Kidney tubule cell (primary cell): ENCODE measurements around the gene C1QTNF12.

ENCODE experiments used
- DNase-seq: peaks from one replicate; pipeline ENCODE4 v3.0.0-alpha.2; 2018; ENCODE audit warnings: low spot score

The C1QTNF12 gene

GRCh38 chr1:1228596-1229321 lies 17.8 kb downstream of the C1QTNF12 start:
- no peak for DNase-seq

DNA sequence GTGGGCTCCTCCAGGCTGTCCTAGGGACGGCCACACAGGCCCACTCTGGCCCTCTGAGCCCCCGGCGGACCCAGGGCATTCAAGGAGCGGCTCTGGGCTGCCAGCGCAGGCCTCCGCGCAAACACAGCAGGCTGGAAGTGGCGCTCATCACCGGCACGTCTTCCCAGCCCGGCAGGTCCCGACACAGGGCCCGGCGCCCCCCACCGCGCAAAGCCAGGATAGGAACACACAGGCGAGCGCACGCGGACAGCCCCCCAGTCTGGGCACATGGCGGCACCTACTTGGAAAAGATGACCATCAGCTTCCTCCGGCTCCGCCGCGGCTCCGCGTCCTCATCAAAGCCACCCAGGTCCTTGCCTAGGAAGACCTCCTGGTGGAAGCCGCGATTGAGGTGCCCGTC lies 18.3 kb downstream of the C1QTNF12 start:
- DNase-seq: no peak

DNA sequence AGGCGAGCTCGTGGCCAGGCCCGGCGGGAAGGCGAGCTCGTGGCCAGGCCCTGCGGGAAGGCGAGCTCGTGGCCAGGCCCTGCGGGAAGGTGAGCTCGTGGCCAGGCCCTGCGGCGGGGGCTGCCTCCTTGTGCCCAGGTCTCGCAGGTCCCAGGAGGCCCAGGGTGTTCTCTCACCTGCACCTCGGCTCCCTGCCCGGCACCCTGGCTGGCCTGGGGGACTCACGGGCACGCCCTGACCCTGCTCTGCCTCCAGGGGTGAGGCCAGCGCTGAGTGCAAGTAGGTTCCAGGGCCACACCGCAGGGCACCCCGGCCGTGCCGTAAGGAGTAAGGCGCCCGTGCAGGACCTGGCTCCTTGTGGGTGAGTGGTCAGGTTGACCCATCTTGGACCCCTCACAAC lies 19.1 kb downstream of the C1QTNF12 start:
- DNase-seq: no peak

- DNase-seq: no peak
Observed at GRCh38 chr1:1226566-1227362, 19.8 kb downstream of the C1QTNF12 start.

DNA sequence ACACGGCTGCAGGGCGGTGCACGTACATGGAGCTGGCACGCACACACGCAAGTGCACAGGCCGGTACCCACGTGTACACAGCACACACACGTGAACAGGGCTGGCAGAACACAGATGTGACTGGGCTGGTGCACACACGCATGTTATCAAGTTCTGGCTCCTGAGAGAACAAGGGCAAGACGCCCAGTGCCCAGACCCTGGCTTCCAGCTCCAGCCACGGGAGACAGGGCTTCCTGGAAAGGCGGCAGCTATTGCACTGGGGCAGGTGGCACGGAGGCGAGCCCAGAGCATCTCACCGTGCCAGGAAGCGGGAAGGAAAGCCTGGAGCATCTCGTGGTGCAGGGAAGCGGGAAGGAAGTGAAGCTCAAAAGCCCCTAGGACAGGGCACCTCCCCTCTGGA lies 20.6 kb downstream of the C1QTNF12 start:
- DNase-seq: no peak

GRCh38 chr1:1225238-1225845 lies 21.2 kb downstream of the C1QTNF12 start:
- no peak for DNase-seq

DNA sequence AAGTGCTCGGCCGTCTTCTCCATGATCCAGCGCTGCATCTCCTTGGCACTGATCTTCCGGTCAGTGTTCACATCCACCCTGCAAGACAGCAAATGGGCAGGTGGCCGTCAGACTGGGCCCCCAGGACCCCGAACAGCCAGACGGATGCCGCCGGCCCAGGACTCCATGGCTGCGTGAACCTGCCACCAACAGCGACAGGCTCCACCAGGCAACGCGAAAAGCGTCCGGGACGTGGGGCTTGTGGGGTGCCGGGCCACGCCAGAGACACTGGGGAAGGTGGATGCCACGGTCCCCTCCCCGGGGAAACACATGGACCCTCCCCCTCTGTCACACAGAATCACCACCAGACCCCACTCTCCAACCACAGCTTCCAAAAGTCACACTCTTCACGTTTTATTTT lies 22.6 kb downstream of the C1QTNF12 start:
- DNase-seq: no peak

- DNase-seq: no peak
Observed at GRCh38 chr1:1223321-1223720, 23.2 kb downstream of the C1QTNF12 start.

- DNase-seq: no peak
Observed at GRCh38 chr1:1222575-1223225, 23.8 kb downstream of the C1QTNF12 start.

DNA sequence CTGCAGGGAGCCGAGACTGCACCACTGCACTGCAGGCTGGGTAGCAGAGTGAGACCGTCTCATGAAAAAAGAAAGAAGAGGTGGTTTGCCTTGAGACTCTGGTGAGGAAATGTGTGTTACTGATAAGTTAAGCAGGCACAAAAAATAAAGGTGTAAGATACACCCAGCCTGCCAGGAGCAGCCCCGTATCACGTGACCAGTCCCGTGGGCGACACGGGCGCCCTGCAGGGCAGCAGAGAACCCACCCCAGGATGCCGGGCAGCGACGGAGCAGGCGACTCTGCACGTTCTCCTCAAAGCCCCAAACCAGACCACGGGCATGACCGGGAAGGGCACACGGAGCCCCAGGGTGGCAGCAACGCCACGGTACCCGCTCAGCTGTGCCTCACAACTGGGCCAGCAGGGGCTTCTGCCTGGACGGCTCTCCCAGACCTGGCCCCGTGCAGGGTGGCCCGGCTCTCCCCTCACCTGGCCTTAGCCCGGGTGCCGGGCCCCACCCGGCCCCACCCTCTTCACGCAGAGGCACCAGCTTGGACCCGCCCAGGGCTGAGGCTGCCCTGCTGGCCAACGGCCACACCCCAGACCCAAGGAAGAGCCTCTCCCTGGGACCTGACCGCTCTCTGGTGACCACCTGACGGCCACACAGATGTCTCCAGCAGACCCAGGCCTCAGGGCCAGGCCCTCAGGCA lies 24.5 kb downstream of the C1QTNF12 start:
- DNase-seq: no peak

DNA sequence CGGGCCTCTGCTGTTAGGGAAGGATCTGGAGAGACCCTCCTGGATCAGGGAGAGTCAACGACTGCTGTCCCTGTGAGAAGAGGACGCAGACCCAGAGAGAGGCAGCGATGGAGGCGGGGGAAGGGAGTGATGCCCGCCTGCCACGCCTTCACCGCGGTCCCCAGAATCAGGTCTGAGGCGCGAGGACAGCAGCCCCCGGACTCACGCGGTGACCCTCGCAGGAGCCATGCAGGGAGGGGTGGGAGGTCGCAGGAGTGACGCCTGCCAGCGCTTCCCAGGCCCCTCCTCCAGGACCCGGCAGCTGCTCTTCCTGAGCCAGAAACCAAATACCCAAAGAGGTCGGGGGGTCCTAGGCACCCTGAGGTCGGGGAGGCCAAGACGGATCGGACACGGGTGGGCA lies 26.3 kb downstream of the C1QTNF12 start:
- DNase-seq: no peak

- DNase-seq: no peak
Observed at GRCh38 chr1:1219341-1219740, 27.2 kb downstream of the C1QTNF12 start.

DNA sequence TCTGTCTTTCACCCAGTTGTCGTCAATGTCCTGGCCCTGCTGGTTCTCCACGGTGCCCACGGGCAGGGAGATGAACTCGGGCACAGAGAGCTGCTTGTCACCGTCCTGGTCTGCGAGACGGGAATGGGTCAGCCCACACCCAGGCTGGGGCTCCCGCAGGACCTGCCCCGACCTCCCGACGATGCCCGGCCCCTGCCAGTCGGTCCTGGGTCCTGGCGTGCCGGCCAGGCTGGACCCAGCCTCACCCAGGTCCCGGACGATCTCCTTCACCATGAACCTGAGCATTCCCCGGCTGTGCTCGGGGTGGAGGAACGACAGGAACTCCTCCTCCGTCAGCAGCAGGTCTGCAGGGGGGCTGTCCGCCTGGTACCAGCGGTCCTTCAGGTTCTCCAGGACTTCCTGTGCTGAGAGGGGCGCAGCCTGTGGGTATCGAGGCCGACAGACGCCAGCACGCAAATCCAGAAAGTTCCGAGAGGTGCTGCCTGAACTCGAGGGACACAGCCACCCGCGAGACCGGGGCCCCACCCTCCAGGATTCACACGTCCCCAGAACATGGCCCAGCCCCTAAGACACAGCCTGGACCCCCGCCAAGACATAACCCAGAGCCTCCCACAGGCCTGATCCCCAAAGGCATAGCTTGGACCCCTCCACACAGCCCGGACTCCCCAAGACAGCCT lies 27.9 kb downstream of the C1QTNF12 start:
- DNase-seq: no peak

DNA sequence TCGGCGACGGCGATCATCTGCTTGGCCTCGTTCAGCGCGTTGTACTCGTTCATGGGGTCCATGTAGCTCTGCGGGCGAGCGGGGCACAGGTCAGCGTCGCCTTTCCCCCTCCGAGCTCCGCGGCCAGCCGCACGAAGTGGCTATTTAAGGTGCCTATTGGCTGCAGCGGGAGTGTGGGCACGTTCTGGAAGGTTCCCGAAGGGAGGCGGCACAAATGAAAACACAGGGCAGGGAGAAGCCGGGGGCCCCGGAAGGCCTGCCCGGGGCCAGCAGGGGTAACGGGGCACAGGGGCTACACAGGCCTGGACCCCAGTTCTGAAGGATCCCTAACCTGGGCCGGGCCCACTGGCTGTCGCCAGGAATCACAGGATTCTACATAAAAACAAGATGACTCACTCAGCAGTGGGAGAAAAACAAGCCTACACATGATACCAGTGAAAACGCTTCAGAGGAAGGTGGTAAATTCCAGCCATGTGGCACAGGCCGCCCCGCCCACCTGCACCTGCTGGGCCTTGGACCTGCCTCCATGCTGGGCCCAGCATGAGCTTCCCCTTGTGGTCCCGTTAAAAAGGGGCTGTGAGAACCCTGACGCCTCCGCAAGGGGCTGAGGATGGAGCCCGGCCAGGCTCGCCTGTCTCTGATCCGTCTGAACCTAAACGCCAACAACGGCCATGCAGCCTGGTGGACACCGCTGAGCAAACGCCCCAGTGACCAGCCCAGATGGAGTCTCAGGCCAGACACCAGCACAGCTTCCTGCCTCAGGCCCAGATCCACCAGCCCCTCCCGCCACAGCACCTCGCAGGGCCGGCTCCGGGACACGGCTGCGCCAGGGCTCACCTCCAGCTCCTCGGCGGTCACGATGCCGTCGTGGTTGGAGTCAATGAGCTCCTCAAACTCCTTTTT lies 28.6 kb downstream of the C1QTNF12 start:
- peak; percentile 47 for DNase-seq

DNA sequence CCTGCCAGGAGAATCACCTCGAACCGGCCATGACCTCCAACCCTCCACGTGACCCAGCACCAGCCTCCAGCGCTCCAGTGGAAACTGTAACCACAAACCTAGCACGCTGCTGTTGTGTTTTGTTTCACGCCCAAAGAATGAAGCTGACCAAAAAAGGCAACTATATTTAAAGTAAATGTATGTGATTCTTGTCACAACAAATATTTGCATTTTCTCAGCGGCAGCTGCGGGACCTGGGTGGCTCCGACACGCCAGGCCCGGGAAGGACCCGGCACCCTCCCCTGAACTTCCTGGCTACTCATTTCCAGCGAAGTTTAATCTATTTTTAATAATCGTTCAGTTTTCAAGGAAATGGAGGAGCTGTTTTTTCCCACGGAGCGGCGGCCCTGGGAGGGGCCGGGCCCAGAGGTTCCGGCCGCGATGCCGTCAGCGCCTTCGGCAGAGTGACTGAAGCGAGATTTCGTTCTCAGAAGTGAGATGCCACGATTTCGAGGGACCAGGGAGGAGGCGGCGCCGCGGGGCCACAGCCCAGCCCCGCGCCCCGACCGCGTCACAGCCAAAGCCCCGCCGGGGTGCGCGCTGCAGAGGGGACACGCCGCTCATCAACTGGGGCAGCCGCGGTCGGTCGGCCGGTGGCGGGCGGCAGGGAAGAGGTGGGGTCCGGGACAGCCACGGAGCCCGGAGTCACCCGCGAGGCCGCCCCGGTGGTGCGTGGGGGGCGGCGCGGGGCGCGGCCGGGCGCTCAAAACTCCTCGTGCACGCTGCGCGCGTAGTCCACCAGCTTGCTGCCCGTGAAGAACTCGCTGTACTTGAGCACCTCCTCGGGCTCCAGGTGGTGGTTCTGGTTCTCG lies 29.5 kb downstream of the C1QTNF12 start:
- no peak for DNase-seq

- DNase-seq: no peak
Observed at GRCh38 chr1:1215881-1216605, 30.5 kb downstream of the C1QTNF12 start.

- DNase-seq: no peak
Observed at GRCh38 chr1:1215080-1215676, 31.3 kb downstream of the C1QTNF12 start.
